Measurements from ENCODE around the gene TMEM132D. TPM values are rescaled to one million over a fixed set of nuclear protein-coding genes. Genes with fewer than 3 reads are reported as not detected.

Gene TMEM132D
- total RNA-seq, 2 donors from 2014 or later = not detected

DNA sequence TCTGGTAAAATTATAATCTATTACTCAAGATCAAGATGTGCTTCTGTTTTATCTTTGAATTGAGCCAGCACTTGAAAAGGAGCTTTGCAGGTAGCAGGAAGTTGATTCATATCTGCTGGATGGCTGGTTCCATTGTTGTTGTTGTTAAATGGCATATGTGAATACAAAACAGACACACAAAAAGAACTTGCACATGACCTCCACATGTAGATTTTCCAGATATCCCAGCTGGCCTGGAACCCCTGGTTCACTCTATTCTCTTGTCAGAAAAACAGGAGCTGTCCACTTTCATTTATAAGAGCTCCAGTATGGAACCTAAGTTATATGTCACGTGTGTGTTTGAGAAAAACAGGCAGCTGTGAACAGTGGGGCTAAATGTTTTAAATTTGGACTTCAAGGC is 273.9 kb downstream of the TMEM132D start:
- DNase-seq (ENCODE audit: low spot score) = no peak
- Histone ChIP-seq H3K27ac (no peak overlapping the region), H3K9me3 (no peaks in the 10 kb centered on the region), H3K36me3 (no peaks in the 10 kb centered on the region), H3K27me3 (replicated peaks; ENCODE audit: insufficient read depth) (no peaks in the 10 kb centered on the region), H3K4me1 (ENCODE audit: control insufficient read depth in 1 of 2, low read depth in 2 of 2) (no peaks in the 10 kb centered on the region), H3K4me3 (no peak overlapping the region)
- ATAC-seq (ENCODE audit: insufficient number of reproducible peaks, low FRiP score, low read depth) = no peak
- TF ChIP-seq, protein P1, sequence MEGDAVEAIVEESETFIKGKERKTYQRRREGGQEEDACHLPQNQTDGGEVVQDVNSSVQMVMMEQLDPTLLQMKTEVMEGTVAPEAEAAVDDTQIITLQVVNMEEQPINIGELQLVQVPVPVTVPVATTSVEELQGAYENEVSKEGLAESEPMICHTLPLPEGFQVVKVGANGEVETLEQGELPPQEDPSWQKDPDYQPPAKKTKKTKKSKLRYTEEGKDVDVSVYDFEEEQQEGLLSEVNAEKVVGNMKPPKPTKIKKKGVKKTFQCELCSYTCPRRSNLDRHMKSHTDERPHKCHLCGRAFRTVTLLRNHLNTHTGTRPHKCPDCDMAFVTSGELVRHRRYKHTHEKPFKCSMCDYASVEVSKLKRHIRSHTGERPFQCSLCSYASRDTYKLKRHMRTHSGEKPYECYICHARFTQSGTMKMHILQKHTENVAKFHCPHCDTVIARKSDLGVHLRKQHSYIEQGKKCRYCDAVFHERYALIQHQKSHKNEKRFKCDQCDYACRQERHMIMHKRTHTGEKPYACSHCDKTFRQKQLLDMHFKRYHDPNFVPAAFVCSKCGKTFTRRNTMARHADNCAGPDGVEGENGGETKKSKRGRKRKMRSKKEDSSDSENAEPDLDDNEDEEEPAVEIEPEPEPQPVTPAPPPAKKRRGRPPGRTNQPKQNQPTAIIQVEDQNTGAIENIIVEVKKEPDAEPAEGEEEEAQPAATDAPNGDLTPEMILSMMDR (IDR thresholded peaks at IDR 0.05) = no peak

DNA sequence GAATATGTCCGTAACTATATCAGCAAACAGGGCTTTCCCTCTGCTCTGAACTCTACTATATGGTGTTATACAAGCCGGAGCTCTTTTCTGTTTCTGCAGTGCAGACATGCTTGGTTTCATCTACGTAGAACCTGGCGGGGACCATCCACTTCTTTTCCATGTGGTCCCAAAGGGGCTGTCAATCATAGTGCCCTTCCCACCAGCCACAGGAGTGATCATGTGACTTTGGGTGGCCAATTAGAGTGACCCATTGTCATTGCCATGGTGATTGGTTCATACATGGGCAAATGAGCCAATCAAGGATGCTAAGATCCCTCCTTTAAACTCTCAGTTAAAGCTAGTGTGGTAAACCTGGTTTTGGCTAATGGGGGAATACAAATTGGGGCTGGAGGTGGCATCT is 281.3 kb downstream of the TMEM132D start:
- Histone ChIP-seq H3K4me1 (ENCODE audit: control insufficient read depth in 1 of 2, low read depth in 2 of 2) (no peaks in the 10 kb centered on the region), H3K27me3 (replicated peaks; ENCODE audit: insufficient read depth) (no peaks in the 10 kb centered on the region), H3K36me3 (no peaks in the 10 kb centered on the region), H3K9me3 (no peaks in the 10 kb centered on the region), H3K4me3 (no peak overlapping the region), H3K27ac (no peak overlapping the region)
- ATAC-seq (ENCODE audit: insufficient number of reproducible peaks, low FRiP score, low read depth) (peak; percentile 19), DNase-seq (ENCODE audit: low spot score) (no peak)
- TF ChIP-seq, protein P1 (IDR thresholded peaks at IDR 0.05) = no peak

DNA sequence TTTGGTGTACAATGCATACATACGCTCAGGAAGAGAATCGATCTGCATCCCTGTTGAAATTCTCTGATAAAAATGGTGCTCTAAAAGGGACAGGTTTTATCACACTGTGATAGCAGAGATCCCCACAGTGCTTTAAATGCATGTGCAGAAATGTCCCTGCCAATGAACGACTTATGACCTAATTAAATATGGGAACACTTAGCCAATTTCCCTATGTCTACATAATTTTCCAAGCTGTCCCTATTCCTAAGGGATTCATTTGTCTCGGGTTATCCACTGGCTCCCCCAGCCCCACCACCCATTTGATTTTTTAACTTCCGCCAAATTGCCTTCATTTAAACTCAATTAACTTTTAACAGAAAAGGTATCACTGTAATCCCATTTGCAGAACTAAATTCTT is 284.6 kb downstream of the TMEM132D start:
- Histone ChIP-seq H3K27me3 (replicated peaks; ENCODE audit: insufficient read depth) (no peaks in the 10 kb centered on the region), H3K4me1 (ENCODE audit: control insufficient read depth in 1 of 2, low read depth in 2 of 2) (no peaks in the 10 kb centered on the region), H3K36me3 (no peaks in the 10 kb centered on the region), H3K27ac (no peak overlapping the region), H3K4me3 (no peak overlapping the region), H3K9me3 (no peaks in the 10 kb centered on the region)
- TF ChIP-seq, protein P1 (IDR thresholded peaks at IDR 0.05) = no peak
- DNase-seq (ENCODE audit: low spot score) = no peak
- no peak for ATAC-seq (ENCODE audit: insufficient number of reproducible peaks, low FRiP score, low read depth)

DNA sequence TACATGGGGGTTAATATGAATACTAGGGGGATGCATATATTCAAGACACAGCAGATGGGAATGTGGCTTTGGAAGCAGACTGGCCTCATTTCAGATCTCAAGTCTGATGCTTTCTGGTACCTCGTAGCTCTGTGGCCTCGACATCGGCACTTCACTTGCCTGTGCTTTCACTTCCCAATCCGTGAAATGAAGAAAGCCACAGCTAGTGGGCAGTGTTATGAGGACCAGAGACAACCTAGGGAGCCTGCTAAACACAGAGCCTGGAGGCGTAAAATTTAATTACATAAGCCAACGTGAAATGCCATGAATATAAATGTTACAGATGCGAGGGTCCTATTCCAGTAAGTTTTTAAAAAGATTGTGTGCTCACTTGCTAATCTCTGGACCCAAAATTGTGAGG is 286.0 kb downstream of the TMEM132D start:
- ATAC-seq (ENCODE audit: insufficient number of reproducible peaks, low FRiP score, low read depth) = no peak
- no peak for DNase-seq (ENCODE audit: low spot score)
- H3K4me3 ChIP-seq = no peak overlapping the region

DNA sequence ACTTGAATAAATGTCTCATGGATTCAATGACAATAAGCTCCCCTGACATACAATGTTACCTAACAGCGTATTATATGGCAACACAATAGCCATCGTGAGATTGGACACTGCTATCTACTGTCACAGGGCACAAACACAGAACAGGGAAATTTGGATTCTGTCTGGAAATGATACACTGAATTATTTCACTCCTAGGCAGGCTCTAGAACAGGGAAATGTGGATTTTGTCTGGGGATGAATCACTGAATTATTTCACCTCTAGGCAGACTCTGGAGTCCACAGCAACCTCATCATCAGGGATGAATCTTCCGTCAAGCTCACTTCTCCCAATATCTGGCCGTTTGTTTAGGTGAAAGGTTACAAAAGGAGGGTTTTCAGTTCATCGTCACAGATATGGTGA is 288.8 kb downstream of the TMEM132D start:
- Histone ChIP-seq H3K9me3 (no peaks in the 10 kb centered on the region), H3K4me1 (ENCODE audit: control insufficient read depth in 1 of 2, low read depth in 2 of 2) (no peaks in the 10 kb centered on the region), H3K36me3 (no peaks in the 10 kb centered on the region), H3K27me3 (replicated peaks; ENCODE audit: insufficient read depth) (no peaks in the 10 kb centered on the region), H3K27ac (no peak overlapping the region), H3K4me3 (no peak overlapping the region)
- ATAC-seq (ENCODE audit: insufficient number of reproducible peaks, low FRiP score, low read depth) (no peak), DNase-seq (ENCODE audit: low spot score) (no peak)
- TF ChIP-seq, protein P1 (IDR thresholded peaks at IDR 0.05) = no peak

More for the DNA sequence above, 286.0 kb downstream of the TMEM132D start:
- TF ChIP-seq, protein P1 (IDR thresholded peaks at IDR 0.05) = no peak
- no peaks in the 10 kb centered on the region for H3K9me3 ChIP-seq
- H3K36me3 ChIP-seq = no peaks in the 10 kb centered on the region
- no peaks in the 10 kb centered on the region for H3K27me3 ChIP-seq (replicated peaks; ENCODE audit: insufficient read depth)
- no peaks in the 10 kb centered on the region for H3K4me1 ChIP-seq (ENCODE audit: control insufficient read depth in 1 of 2, low read depth in 2 of 2)
- no peak overlapping the region for H3K27ac ChIP-seq

Measured in thoracic aorta (tissue), 2 donors.